ENCODE measurements around the gene CDH16. TPM values are rescaled to one million over a fixed set of nuclear protein-coding genes. Genes with fewer than 3 reads are reported as not detected.

CDH16 gene
- total and polyA plus RNA-seq, 2 experiments from 2014 or later = not detected

- no peak for TF ChIP-seq ZNF462 (CRISPR knock-in tag; IDR thresholded peaks at IDR 0.05)
- no peak for TF ChIP-seq JUNB (IDR thresholded peaks at IDR 0.05; ENCODE audit: unreplicated experiment)
- no peak for TF ChIP-seq POLR2AphosphoS5 (IDR thresholded peaks at IDR 0.05; ENCODE audit: low read depth)
- TF ChIP-seq ZNF331 (CRISPR knock-in tag; IDR thresholded peaks at IDR 0.05; ENCODE audit: low read depth) = no peak
- no peak for TF ChIP-seq REST (IDR thresholded peaks at IDR 0.05; ENCODE audit: unreplicated experiment)
These were observed 6.9 kb downstream of the CDH16 start (continued) for GRCh38 chr16:66911801-66912200.

DNA sequence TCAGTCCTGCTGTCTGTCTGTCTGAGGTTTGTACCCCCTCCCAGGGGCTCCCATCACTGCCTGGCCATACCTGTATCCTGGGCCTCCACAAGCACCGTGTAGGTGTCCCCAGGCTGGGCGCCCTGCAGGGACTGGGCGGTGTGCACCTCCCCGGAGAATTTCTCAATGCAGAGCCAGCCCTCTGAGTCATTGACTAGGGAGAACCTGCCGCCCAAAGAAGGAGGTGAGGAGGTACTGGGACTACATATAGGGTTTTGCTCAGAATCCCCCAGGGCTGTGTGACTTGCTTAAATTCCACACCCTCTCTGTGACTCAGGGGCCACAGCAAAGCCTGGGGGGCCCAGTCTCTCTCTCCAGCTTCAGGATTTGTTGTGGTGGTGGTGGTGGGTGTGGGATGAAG, 7.6 kb downstream of the CDH16 start:
- Histone ChIP-seq H3K4me2 (no peak overlapping the region), H3K4me3 (no peak overlapping the region), H2AFZ (no peak overlapping the region), H3K27me3 (ENCODE audit: insufficient read depth) (no peaks in the 10 kb centered on the region), H4K20me1 (replicated peaks; ENCODE audit: insufficient read depth) (no peaks in the 10 kb centered on the region), H3K36me3 (ENCODE audit: insufficient read depth) (no peaks in the 10 kb centered on the region), H3K4me1 (ENCODE audit: insufficient read depth) (no peaks in the 10 kb centered on the region), H3K9me2 (ENCODE audit: insufficient read depth) (no peaks in the 10 kb centered on the region), H3K79me2 (replicated peaks; ENCODE audit: insufficient read depth) (no peaks in the 10 kb centered on the region), H3K27ac (ENCODE audit: low read depth) (no peak overlapping the region), H3F3A (replicated peaks; ENCODE audit: low read depth) (no peaks in the 10 kb centered on the region)
- Mint-ChIP-seq H3K27ac (no peak overlapping the region), H3K4me3 (no peak overlapping the region), H3K27me3 (ENCODE audit: insufficient read depth, low read depth, poor library complexity) (peaks cover 17% of the 10 kb centered on the region), H3K36me3 (ENCODE audit: low read depth) (no peaks in the 10 kb centered on the region), H3K9me3 (no peaks in the 10 kb centered on the region; the same call in 2 of the 3 replicates), H3K4me1 (peaks cover 2% of the 10 kb centered on the region; the same call in 1 of the 3 replicates)
- ATAC-seq (no peak), DNase-seq (ENCODE audit: low spot score) (no peak)
- TF ChIP-seq CTCF (conservative IDR thresholded peaks at IDR 0.05; ENCODE audit: low read depth in 2 of 2) (no peak), NANOG (IDR thresholded peaks at IDR 0.05; ENCODE audit: borderline replicate concordance) (no peak), JUNB (IDR thresholded peaks at IDR 0.05; ENCODE audit: unreplicated experiment) (no peak)

All from GM23338 (cell line).